ENCODE results near the gene HARS1.
"Not testable (repeated sequence)": the region's sequence is repeated elsewhere in the genome, so short reads cannot be mapped to it uniquely, and the experiment has no call there.

HARS1 gene

GRCh38 chr5:140671472-140672125, 19.6 kb downstream of the HARS1 start:
- H3K4me3 Mint-ChIP-seq = no peak overlapping the region
- peaks cover 62% of the 10 kb centered on the region for H3K36me3 Mint-ChIP-seq (ENCODE audit: low read depth)
- H3K27ac Mint-ChIP-seq = peak overlapping the region in 1 of 3 experiments; percentile 25
- H3K27me3 Mint-ChIP-seq (ENCODE audit: low read depth) = no peaks in the 10 kb centered on the region
- TF ChIP-seq CTCF (IDR thresholded peaks at IDR 0.05; ENCODE audit: unreplicated experiment in 3 of 3) = no peak
- H3K4me1 Mint-ChIP-seq = peaks cover 10% of the 10 kb centered on the region
- no peaks in the 10 kb centered on the region for H3K9me3 Mint-ChIP-seq

GRCh38 chr5:140671035-140671434, 20.1 kb downstream of the HARS1 start:
- not testable (repeated sequence) for H3K27me3 Mint-ChIP-seq (ENCODE audit: low read depth); H3K4me3 Mint-ChIP-seq; H3K9me3 Mint-ChIP-seq; H3K27ac Mint-ChIP-seq
- peaks cover 15% of the 10 kb centered on the region for H3K4me1 Mint-ChIP-seq
- H3K36me3 Mint-ChIP-seq (ENCODE audit: low read depth) = peaks cover 60% of the 10 kb centered on the region

- no peaks in the 10 kb centered on the region for H3K27me3 Mint-ChIP-seq (ENCODE audit: low read depth)
- peak within 1 kb of the TSS; percentile 100 for H3K4me3 Mint-ChIP-seq
- no peaks in the 10 kb centered on the region for H3K9me3 Mint-ChIP-seq
- no peak for TF ChIP-seq CTCF (IDR thresholded peaks at IDR 0.05; ENCODE audit: unreplicated experiment in 3 of 3)
- H3K27ac Mint-ChIP-seq = peak within 1 kb of the TSS; percentile 95 to 97 (median 97)
- peaks cover 23% of the 10 kb centered on the region for H3K4me1 Mint-ChIP-seq
- H3K36me3 Mint-ChIP-seq (ENCODE audit: low read depth) = peaks cover 74% of the 10 kb centered on the region
Measured at GRCh38 chr5:140664359-140665119, 26.6 kb downstream of the HARS1 start, which contains the start of gene WDR55. Gene WDR55 (plus strand): TSS chr5:140664904. CDS start chr5:140664913, 9 bp downstream.

GRCh38 chr5:140664030-140664358, 27.2 kb downstream of the HARS1 start:
- H3K4me3 Mint-ChIP-seq = peak overlapping the region; percentile 100
- peaks cover 23% of the 10 kb centered on the region for H3K4me1 Mint-ChIP-seq
- H3K36me3 Mint-ChIP-seq (ENCODE audit: low read depth) = peaks cover 74% of the 10 kb centered on the region
- peak overlapping the region; percentile 95 to 97 (median 97) for H3K27ac Mint-ChIP-seq
- no peak for TF ChIP-seq CTCF (IDR thresholded peaks at IDR 0.05; ENCODE audit: unreplicated experiment in 3 of 3)
- no peaks in the 10 kb centered on the region for H3K9me3 Mint-ChIP-seq
- no peaks in the 10 kb centered on the region for H3K27me3 Mint-ChIP-seq (ENCODE audit: low read depth)

- not testable (repeated sequence) for H3K4me1 Mint-ChIP-seq; H3K4me3 Mint-ChIP-seq; H3K27me3 Mint-ChIP-seq (ENCODE audit: low read depth); H3K9me3 Mint-ChIP-seq; H3K27ac Mint-ChIP-seq
- peaks cover 80% of the 10 kb centered on the region for H3K36me3 Mint-ChIP-seq (ENCODE audit: low read depth)
Measured at GRCh38 chr5:140660371-140660770, 30.8 kb downstream of the HARS1 start.

GRCh38 chr5:140658870-140659269, 32.3 kb downstream of the HARS1 start:
- no peak overlapping the region for H3K4me3 Mint-ChIP-seq
- TF ChIP-seq CTCF (IDR thresholded peaks at IDR 0.05; ENCODE audit: unreplicated experiment in 3 of 3) = no peak
- peaks cover 88% of the 10 kb centered on the region for H3K36me3 Mint-ChIP-seq (ENCODE audit: low read depth)
- H3K9me3 Mint-ChIP-seq = no peaks in the 10 kb centered on the region
- H3K27me3 Mint-ChIP-seq (ENCODE audit: low read depth) = no peaks in the 10 kb centered on the region
- no peak overlapping the region for H3K27ac Mint-ChIP-seq
- H3K4me1 Mint-ChIP-seq = no peaks in the 10 kb centered on the region

- peaks cover 48% of the 10 kb centered on the region for H3K36me3 Mint-ChIP-seq (ENCODE audit: low read depth)
- no peaks in the 10 kb centered on the region for H3K27me3 Mint-ChIP-seq (ENCODE audit: low read depth)
- H3K9me3 Mint-ChIP-seq = no peaks in the 10 kb centered on the region
- peak overlapping the region; percentile 73 to 97 (median 84) for H3K27ac Mint-ChIP-seq
- no peak for TF ChIP-seq CTCF (IDR thresholded peaks at IDR 0.05; ENCODE audit: unreplicated experiment in 3 of 3)
- H3K4me1 Mint-ChIP-seq = peaks cover 12% of the 10 kb centered on the region
- peak overlapping the region; percentile 100 for H3K4me3 Mint-ChIP-seq
Measured at GRCh38 chr5:140647042-140647419, 44.1 kb downstream of the HARS1 start.

Measured in nephron (organoid).